Measurements from ENCODE around the gene NMRK1.

NMRK1 gene

GRCh38 chr9:75092766-75093165 is 4.8 kb upstream of the NMRK1 start:
- H3K27me3 ChIP-seq: no peaks in the 10 kb centered on the region
- peaks cover 3% of the 10 kb centered on the region; the same call in 1 of the 2 replicates for H3K4me1 ChIP-seq
- no peaks in the 10 kb centered on the region for H3K9me3 ChIP-seq
- TF ChIP-seq CTCF (IDR thresholded peaks at IDR 0.05; ENCODE audit: low read depth, low read length): no peak
- H3K4me3 ChIP-seq (ENCODE audit: low read depth, low read length): no peak overlapping the region
- H3K36me3 ChIP-seq: no peaks in the 10 kb centered on the region
- DNase-seq: no peak

GRCh38 chr9:75090579-75090978 is 2.6 kb upstream of the NMRK1 start:
- no peaks in the 10 kb centered on the region for H3K36me3 ChIP-seq
- H3K4me1 ChIP-seq: peaks cover 3% of the 10 kb centered on the region; the same call in 1 of the 2 replicates
- H3K4me3 ChIP-seq (ENCODE audit: low read depth, low read length): no peak overlapping the region

GRCh38 chr9:75089373-75089766 is 1.4 kb upstream of the NMRK1 start:
- no peak for TF ChIP-seq CTCF (IDR thresholded peaks at IDR 0.05; ENCODE audit: low read depth, low read length)
- Histone ChIP-seq H3K9me3 (no peaks in the 10 kb centered on the region), H3K27me3 (no peaks in the 10 kb centered on the region), H3K36me3 (no peaks in the 10 kb centered on the region), H3K4me1 (peaks cover 4% of the 10 kb centered on the region; the same call in 1 of the 2 replicates), H3K4me3 (ENCODE audit: low read depth, low read length) (peak overlapping the region; percentile 89)
- no peak for DNase-seq

More at GRCh38 chr9:75090579-75090978, 2.6 kb upstream of the NMRK1 start:
- Histone ChIP-seq H3K9me3 (no peaks in the 10 kb centered on the region), H3K27me3 (no peaks in the 10 kb centered on the region)
- no peak for DNase-seq
- no peak for TF ChIP-seq CTCF (IDR thresholded peaks at IDR 0.05; ENCODE audit: low read depth, low read length)

GRCh38 chr9:75088646-75089372 is 854 bp upstream of the NMRK1 start:
- peak; percentile 37 for TF ChIP-seq CTCF (IDR thresholded peaks at IDR 0.05; ENCODE audit: low read depth, low read length)
- Histone ChIP-seq H3K4me1 (peaks cover 9% of the 10 kb centered on the region; the same call in 1 of the 2 replicates), H3K27me3 (no peaks in the 10 kb centered on the region), H3K9me3 (no peaks in the 10 kb centered on the region), H3K36me3 (no peaks in the 10 kb centered on the region), H3K4me3 (ENCODE audit: low read depth, low read length) (peak overlapping the region; percentile 89)
- DNase-seq: peak; percentile 27

- no peak for DNase-seq
- H3K4me1 ChIP-seq: peaks cover 13% of the 10 kb centered on the region; the same call in 1 of the 2 replicates
- H3K4me3 ChIP-seq (ENCODE audit: low read depth, low read length): peak overlapping the region; percentile 78
- no peak for TF ChIP-seq CTCF (IDR thresholded peaks at IDR 0.05; ENCODE audit: low read depth, low read length)
- no peaks in the 10 kb centered on the region for H3K27me3 ChIP-seq
- no peaks in the 10 kb centered on the region for H3K9me3 ChIP-seq
- H3K36me3 ChIP-seq: no peaks in the 10 kb centered on the region
Observed at GRCh38 chr9:75087289-75087823, 599 bp downstream of the NMRK1 start.

All from BE2C (cell line).